ENCODE data around the gene FXR1.
"Not testable (repeated sequence)": the region's sequence is repeated elsewhere in the genome, so short reads cannot be mapped to it uniquely, and the experiment has no call there.

FXR1 gene

DNA sequence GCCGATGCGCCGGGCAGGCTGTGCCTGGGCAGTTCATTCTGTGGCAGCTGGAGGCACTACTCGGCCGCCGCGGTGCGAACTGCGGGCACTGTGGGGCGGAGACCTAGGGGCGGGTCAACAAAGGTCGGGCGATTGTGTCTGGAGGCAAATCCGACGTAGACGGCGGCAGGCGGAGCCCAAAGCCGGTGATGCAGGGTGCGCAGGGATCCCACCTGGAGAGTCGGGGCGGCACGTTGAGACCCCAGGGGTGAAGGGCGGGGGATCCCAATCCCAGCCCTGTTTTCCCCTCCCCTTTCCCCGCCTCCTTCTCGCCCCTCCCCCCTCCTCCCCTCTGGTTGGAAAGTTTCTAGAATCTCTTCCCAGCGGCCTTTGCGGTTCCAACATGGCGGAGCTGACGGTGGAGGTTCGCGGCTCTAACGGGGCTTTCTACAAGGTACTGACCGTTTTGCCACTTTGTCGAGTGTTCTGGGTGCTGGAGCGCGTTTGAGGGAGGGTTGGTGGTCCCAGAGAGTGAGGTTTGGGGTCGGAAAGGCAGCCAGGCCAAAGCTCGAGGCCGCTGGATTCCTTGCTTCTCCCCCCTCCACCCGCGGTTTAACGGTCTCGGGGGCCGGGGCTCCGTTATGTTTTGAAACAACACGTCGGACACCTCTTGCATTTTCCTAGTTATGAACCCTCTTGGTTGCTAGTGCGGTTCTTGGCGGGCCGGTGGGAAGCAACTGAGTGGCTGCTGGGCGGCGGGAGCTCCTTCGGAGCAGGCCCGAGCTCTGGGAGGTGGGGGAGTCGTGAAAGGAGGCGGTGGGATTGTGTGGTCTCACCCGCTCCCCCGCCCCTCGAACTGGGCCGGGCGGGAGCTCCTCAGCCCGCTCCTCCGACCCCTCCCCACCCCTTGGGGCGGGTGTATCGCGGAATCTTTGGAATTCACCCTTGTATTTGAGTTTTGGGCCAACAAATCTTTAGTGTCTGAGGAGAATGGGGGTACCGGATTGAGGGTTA lies at the start of gene FXR1:
Gene FXR1, plus strand, starts transcription at position 367 of the 993 bp plus-strand sequence. Its CDS starts 16 bp downstream, at position 383.
- DNase-seq, result peak; percentile 81

DNA sequence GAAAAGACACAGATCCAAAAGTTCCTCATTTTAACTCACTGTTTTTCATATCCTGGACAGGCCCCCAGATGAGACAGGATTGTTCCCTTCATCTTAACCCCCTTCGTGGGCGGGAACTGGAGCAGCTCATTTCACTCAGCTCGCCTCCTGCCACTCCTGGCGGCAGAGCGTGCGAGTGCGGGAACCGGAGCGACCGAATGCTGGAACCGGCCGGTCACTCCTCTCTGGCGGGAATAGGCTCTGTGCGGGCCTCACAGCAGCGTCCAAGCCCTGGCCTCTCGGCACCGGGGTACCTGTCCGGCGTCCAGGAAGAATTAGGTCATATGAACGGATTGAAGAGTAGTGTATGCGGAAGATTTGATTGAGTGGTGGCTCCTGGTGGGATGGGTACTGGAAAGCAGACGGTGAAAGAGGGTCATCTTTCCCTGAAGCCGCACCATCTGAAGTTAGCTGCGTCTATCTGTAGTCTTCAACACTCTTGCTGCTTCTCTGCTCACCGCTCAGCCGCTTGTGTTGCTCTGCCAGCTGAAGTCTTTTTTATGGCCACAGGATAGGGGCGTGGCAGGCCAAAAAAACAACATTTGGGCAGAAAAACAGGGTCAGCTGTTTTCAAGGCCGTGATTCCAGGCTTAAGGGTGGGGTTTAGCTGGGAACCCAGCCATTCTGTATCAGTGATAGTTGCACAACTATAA lies 42.3 kb upstream of the FXR1 start:
- DNase-seq, result peak; percentile 4

DNA sequence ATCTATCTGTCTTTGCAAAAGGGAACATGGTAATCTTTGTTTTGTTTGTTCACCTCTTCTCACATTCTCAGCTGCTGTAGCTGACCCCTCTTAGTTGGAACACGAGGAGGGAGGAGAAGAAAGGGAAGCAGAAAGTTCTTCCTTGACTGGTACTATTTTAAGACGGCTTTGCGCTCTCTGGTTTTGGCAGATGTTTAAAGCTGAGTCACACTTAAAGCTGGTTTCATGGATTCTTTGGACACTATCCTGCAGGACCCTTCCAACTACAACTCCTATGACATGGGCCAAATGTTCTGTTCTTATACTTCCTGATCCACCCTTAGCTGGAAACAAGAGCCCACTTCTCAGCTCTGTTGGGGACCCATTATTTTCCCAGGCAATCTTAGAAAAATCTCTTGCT lies 40.6 kb upstream of the FXR1 start:
- DNase-seq, result peak; percentile 37

DNA sequence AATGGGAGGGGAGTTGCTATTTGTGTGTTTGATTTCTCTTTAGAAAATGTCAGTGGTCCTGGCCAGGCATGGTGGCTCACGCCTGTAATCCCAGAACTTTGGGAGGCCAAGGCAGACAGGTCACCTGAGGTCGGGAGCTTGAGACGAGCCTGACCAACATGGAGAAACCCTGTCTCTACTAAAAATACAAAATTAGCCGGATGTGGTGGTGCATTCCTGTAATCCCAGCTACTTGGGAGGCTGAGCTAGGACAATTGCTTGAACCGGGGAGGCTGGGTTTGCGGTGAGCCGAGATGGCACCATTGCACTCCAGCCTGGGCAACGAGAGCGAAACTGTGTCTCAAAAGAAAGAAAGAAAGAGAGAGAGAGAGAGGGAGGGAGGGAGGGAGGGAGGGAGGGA lies 40.0 kb upstream of the FXR1 start:
- DNase-seq, result not testable (repeated sequence)

DNA sequence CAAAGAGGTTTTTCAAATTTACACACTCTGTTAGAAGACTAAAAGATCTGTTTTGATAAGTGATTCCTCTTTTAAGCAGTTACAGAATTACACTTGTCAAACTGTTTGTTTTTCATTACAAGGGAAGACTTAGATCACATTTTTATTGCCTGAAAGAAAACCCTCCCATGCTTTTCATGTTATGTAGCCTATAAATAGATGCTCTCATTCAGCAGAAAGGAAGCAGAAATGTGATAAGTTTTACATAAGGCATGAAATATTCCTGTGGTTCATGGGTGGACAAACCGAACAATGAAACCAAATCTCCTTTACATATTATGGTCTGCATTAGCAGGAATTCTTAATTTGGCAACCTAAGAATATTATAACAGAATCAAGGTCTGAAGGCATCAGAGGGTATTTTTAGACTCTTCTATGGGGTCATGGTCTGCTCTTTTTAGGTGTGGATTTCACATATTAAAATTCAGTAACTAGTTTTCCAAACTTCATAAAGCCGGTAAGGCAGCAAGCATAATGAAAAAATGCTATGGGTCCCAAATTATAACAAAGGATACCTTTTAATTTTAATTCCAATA lies 37.3 kb upstream of the FXR1 start:
- no peak for DNase-seq

DNA sequence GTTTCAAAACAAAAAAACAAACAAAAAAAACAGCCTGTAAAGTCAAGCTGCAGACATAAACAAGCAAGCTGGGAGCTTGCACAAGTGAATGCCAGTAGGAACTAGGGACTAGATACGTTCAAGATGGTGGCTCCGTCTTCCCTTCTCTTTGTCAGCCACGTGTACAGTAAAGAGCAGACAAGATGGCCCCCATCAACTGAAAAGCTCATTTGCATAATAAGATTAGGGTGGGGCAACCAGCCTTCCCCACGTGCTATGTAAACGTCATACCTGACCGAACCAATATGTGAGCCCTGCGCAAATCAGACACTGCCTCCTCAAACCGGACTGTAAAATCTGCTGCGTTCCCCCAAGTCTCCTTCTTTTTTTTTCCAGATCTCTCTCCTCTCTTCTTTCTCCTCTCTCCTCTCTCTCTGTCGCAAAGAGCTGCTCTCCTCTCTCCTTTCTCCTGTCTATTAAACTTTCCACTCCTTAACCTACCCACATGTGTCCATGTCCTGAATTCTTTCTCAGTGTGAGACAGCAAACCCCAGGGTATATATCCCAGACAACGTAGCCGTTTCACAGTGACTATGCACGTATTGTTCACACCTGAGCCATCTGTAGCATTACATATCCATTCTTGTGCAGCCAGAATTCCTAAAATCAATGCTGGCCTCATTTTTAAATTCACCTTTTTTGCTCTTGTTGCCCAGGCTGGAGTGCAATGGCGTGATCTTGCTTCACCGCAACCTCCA lies 31.2 kb upstream of the FXR1 start:
- no peak for DNase-seq

DNA sequence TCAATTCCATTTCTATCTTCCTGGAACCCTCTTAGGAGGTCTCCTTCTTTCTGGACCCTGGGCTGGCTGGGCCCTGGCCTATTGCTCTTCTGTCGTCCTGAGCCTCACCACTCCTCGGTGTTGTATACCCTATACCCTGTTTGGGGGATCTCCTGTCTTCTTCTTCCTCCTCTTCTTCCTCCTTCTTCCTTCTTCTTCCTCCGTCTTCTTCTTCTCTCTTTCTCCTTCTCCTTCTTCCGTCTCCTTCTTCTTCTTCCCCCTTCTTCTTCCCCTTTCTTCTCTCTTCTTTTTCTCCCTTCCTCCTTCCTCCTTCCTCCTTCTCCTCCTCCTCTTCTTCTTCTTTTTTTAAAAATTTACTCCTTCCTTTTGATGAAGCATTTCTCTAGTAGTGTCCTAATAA lies 30.4 kb upstream of the FXR1 start:
- DNase-seq, result no peak

DNA sequence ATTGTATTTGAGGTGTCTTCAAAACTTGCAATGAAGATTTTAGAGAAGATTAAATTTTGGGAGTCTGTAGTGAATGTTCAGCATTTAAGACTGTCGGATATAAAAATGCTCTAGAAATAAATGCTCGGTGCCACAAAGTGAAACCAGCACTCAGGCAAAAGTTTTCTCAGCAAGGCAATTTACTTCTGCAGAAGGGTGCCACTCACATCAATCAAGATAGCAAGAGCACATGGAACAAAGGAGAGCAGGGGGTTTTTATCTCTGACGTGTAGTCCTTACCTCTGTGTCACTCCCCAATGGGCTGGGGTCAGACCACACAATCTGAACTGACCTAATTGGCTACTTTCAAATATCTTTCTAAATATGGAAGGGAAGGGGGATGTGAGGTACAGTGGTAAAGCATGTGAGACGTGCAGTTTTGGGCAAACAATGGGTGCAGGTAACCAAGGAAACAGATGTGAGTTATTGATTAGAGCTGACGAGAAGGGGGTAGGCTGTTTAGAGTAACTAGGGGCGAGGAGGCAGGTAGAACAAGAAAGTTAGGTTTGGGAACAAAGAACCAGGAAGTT lies 23.4 kb upstream of the FXR1 start:
- DNase-seq, result no peak

DNA sequence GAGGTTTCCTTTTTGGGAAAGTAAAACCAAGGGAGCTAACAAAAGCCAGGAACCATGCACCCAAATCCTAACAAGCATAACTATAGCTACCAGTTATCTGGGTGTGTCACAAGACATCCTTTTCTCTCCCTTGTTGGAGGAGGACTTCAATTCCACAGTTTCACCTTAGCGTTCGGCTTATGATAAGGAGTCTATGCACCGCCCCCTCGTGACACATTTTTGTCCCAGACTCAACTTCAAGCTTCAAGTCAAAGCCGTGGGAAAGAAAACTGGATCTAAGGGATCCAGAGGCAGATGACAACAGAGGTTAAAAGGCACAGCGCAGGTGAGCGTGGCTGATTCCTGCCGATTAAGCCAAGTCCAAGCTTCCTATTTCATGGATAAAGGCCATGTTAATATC lies 13.9 kb upstream of the FXR1 start:
- no peak for DNase-seq

DNA sequence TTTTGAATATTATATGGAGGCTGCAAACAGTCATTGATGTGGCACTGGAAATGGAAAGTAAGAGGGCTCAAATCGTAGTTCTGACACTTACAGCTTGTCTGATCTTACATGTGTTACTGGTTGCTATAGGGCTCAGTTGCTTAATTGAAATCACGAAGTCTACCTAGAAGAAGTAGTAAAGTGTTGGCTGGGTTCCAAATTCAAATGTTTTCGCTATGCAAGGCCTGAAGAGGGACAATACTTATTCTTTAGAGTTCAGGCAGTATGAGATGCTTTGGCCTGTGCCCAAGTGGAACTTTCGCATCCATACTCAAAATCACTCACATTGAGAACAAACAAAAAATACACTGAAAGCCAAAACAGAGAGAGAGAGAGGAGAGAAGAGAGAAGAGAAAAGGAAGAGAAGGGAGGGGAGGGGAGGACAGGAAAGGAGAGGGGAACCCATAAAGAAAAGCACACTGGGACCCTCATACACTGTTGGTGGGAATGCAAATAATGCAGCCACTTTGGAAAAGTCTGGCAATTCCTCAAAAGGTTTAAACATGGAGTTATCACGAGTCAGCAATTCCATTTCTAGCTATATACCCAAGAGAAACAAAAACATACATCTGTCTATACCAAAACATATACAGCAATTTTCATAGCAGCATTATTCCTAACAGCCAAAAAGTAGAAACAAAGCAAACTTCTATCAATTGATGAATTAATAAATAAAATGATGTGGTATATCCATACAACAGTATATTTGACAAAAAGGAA lies 2.9 kb upstream of the FXR1 start:
- no peak for DNase-seq

DNA sequence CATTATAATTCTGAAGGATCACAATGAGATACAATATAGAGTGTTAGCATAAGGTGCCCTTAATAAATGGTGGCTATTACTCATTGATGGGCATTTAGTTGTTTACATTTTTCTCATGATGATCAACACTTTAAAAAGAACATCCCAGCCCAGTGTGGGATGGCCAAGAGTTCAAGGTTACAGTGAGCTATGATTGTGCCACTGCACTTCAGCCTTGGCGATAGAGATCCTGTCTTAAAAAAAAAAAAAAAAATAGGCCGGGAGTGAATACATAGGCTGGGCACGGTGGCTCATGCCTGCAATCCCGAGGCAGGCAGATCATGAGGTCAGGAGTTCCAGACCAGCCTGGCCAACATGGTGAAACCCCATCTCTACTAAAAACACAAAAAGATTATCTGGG lies 1.6 kb upstream of the FXR1 start:
- no peak for DNase-seq

DNA sequence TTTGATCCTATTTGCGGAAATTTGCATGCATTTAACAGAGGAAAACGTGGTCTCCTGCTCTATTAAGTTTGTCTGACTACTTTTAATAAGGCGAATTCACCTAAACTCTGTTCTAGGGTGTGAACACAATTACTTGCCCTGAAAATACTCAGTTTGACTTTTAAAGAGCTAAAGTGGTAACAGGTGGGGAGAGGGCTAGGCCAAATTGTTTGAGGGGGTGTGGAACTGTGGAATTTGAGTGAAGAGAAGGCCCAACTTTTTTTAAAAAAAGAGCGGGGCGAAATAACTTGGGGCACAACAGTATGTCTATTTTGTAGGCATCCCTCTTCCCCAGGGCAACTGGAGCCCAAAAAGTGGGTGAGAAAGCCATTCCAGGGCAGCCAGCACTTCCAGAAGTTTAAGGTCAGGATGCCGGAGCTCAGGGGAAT lies 580 bp upstream of the FXR1 start:
- no peak for DNase-seq

DNA sequence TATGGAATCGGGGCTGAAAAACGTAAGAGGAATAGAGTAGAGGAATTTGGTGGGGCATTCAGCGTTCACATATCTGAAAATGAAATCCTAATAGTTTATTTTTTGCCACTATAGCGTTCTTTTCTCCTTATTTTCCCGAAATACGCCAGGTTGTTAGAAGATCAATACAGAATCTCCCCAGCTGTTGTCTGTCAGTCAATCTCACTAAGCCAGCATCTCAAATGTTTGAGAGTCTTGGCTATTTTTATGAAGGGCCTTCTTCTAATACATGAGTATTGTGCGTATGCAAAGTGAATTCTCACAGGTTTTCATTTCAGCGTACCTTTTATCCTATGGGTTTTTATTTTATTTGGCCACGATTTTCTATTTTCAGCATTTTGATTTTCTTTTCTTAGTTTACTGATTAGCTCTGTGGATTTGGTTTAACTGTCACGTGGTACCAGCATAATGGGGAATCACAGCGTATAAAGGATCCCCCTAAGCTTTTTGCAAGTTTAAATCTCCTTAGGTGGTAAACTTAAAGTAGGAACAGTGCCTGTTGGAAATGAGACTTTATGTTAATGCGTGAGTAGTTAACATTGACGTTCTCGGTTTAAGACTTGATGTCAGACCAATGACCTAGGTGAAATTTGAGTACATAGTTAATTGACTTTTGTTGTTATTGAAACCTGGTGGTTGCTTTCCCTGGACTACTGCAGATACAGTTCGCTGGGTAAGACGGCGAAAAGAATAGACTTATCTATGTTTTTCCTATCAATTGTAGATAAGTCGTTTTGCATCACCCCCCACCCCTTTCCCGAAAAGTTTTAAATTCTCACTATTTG lies 1.3 kb downstream of the FXR1 start:
- DNase-seq, result no peak

DNA sequence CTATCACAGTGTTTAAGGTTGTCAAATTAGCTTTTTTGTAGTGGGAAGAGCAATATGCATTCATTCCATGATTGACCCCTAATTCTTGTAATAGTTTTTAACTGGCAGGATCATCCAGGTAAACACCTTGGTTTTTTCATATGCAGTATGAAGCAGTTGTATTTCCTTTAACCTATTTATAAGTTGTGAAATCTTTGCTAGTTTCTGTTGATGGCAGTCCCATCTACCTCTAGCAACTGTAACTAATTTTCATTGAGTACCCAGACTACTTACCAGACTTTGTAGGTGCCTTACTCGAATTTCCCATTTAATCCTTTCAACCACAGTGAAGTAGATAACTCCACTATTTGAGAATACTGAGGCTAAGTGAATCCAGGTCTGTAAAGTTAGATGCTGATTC lies 6.1 kb downstream of the FXR1 start:
- no peak for DNase-seq

DNA sequence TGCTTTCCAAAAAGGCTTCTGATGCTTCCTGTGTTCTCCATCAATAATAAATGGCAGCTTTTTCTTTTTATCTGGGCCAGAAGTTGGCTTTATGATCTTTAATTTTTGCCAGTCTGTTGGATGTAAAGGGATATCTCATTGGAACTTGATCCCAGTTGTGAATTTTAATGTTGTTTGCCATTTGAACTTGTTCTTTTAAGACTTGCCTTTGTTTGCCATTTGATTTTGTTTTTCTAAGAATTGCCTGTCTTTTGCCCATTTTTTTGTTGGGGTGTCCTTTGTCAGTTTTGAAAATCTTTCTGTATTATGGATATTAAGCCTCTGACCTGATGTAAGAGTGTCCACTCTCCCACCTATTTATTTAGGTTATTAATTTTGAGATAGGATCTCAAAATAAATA lies 9.8 kb downstream of the FXR1 start:
- no peak for DNase-seq

DNA sequence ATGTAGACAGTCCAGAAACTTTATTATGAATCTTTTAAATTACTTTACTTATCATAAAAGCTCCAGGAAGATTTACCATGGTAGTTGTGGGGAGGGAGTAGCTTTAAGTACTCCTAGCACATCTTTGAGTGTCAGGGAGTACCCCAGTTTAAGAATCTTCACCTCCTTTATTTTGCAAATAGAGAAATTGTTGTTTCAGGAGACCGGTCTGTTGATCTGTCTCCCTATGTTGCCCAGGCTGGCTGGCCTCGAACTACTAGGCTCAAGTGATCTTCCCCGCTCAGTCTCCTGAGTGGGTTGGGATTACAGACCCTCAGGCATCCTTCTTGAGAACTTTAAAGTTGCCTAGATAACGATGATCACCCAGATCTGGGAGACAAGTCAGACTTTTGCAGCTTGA lies 11.1 kb downstream of the FXR1 start:
- DNase-seq, result no peak

DNA sequence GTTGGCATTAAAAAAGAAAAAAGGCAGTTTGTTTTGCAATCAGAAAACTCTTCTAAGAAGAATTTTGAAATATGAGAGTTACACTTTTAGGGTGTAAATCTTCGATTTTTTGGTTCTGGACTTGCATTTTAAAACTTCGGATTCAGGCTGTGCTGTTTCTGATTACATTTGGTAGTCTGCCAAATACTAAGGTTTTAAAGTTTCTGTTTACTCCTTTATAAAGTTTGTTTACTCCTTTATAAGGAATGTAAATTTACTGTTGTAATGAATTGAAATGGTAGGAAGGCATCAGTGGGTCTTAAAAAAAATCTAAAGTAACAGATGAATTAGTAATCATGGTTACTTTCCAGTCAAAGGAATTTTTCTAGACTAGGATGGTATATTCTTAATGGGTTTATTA lies 14.1 kb downstream of the FXR1 start:
- DNase-seq, result no peak

DNA sequence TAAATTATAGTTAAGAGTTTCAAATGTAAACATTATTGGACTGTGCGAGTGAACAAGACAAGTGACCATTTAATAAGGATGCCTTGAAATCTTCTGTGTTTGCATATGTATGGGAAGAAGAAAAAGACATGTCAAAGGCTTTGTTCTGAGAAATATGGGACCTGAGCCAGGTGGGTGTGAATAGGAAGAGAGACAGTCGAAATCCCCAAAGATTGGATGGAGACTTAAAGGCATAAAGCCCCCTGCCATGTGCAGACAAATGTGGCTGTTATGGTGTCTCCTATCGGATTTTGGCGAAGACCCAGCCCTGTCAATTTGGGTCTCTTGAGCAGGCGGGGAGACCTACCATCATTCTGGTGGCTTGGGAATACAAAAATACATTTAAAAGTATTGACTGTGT lies 16.9 kb downstream of the FXR1 start:
- DNase-seq, result no peak

DNA sequence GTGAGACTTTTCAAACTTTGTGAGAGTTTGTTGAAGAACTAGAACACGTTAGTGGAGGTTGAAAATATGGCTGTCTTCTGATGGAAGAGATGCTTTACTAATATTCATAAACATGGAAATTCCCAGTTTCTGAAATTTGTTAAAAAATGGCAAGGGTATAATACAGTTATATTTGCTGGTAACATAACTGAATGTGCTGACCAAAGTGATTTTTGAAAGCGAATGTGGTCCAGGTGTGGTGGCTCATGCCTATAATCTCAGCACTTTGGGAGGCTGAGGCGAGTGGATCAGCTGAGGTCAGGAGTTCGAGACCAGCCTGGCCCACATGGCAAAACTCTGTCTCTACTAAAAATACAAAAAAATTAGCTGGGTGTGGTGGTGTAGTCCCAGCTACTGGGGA lies 18.1 kb downstream of the FXR1 start:
- no peak for DNase-seq

DNA sequence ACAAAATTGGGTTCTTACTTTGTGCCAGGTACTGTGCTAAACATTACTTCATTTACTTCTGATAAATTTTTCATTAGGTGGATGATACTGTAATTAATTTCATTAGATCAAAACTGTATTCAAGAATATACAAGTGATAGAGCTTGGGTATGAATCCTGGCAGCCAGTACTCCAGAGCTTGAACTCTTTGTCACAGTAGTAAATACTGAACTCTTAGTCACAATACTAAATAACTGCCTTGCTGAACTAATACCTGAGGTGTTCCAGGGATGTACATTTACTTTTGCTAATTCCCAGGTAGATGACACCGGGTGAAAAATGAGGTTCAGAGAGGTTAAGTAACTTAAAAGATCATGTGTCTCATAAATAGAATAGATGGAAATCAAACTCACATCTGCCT lies 20.3 kb downstream of the FXR1 start:
- DNase-seq, result no peak

DNA sequence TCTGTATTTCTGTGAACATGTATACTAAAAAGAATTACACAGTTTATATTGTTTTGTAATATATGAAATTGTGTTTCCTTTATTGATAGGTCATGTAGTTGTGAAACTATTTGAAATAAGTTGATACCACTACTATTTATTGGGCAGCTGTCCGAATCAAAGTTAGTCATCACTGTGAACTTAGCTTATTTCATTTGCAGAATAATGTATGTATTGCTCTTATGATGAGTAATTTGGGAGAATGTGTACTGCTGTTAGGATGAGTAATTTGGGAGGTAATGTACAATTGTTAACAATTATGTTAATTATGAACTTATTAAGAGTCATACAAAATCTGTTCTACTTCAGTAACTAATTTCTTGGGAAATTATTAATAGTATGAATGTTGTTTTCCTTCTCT lies 22.2 kb downstream of the FXR1 start:
- DNase-seq, result no peak
